GM11168 (cell line): Measurements from ENCODE around the gene NBPF1.
"Not testable (repeated sequence)": the region's sequence is repeated elsewhere in the genome, so short reads cannot be mapped to it uniquely, and the experiment has no call there.

Source experiments
- in situ Hi-C: fragments of 300-500 bp; cut with MboI; formaldehyde crosslinking; loops from one replicate; pipeline ENCODE4 v1.12.0; 2022; ENCODE audit warnings: low sequenced_read_pairs; ENCODE audit not compliant: unreplicated experiment

NBPF1 gene

DNA sequence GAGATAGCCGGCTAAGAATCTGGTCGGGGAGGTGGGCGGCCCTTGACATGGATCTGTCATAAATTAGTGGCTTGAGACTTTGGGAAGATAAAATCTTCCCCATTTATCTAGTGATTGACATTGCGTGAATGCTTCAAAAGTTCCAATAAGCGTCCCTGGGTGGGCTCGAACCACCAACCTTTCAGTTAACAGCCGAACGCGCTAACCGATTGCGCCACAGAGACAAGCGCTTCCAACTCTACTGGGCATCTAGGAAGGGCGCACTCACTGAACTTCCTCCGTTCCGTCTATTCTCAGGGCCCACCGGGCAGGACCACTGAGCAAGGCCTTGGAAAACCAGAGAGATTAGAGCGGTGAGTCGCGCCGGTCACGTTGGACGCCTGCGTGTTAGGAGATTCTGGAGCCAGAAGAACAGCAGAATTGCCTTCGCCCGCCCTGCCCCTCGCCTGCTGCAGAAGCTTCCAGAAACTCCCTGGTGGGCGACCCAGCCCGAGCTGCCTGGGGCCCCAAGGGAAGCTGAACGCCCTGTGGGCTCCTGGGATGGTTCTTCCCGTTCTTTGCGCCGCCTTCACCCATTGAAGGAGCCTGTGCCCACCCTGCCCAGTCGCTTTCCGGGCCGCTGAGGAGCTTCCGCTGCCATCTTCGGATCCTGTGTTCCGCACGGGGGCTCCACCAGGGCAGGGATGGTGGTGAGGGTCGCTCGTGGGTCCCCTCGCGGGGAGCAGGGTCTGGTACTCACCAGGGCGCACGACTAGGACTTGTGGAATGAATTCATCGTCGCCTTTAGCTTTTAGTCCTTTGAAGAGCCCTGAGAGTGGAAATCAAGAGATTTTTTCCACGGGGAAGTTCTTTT is 92.7 kb downstream of the NBPF1 start:
- in situ Hi-C loops: not testable (repeated sequence)

DNA sequence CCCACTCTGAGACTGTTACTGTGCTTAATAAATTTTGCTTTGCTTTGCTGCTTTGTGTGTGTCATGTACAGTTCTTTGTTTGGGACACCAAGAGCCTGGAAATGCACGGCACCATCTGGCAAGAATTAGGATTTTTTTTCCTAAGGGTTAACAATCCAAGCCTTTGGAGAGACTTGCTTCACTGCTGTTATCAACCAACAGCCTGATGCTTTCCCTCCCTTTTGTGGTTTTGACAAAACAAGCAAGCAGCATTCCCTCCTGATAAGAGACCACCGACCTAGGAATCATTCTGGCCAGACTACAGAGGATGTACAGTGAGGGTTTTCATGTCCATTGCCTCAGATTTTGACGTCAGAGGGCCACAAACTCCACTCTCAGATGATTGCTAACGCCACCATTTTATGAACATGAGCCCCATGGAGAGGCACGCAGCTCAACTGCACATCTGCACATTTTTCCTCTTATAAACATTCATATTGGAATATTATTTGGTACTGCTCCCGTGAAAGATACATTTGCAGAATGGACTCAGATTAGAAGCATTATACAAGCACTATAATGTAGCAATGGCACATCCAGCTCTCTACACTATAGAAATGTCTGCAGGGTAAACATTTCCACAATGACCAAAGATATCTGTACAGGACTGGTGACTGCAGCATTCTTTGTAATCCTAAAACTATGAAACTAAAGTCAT is 94.0 kb downstream of the NBPF1 start:
- in situ Hi-C loops: not testable (repeated sequence)

DNA sequence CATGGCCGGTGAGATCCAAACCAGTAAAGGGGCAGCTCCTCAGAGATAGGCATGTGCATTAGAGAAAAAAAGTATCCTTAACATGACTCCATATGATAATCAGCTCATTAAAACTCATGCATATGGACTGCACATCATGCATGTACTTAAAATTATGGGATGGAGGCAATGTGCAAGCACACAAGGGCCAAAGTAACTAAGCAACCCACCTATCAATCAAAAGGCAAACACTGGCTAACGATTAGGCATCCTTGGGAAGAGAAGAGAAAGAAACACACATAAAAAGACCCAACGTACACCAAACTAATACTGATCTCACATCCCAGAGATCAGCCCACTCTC is 94.5 kb downstream of the NBPF1 start:
- in situ Hi-C loops: not testable (repeated sequence)

DNA sequence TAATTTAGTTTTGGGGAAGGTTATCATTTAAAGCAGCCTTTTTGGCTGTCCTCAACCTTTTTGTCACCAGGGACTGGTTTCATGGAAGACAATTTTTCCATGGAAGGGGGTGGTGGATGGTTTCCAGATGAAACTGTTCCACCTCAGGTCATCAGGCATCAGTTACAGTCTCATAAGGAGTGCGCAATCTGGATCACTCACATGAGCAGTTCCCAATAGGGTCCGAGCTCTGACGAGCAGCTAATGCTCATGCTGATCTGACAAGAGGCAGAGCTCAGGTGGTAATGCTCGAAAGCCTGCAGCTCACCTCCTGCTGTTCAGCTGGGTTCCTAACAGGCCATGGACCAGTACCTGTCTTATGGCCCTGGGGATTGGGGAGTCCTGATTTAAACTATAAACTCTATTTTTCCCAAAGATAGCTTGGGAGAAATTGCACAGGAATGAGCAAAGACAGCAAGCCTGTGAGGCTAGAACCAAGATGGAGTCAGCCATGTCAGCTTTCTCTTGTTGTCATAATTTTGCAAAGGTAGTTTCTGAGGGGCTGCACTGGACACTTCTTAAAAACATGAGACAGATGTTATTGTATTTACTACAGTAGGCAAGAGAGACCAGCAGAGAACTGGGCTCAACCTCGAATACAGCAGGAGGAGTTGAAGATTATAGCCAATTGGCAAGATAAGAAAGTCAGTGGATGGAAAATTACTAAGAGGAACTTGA is 96.5 kb downstream of the NBPF1 start:
- in situ Hi-C loops: not testable (repeated sequence)

DNA sequence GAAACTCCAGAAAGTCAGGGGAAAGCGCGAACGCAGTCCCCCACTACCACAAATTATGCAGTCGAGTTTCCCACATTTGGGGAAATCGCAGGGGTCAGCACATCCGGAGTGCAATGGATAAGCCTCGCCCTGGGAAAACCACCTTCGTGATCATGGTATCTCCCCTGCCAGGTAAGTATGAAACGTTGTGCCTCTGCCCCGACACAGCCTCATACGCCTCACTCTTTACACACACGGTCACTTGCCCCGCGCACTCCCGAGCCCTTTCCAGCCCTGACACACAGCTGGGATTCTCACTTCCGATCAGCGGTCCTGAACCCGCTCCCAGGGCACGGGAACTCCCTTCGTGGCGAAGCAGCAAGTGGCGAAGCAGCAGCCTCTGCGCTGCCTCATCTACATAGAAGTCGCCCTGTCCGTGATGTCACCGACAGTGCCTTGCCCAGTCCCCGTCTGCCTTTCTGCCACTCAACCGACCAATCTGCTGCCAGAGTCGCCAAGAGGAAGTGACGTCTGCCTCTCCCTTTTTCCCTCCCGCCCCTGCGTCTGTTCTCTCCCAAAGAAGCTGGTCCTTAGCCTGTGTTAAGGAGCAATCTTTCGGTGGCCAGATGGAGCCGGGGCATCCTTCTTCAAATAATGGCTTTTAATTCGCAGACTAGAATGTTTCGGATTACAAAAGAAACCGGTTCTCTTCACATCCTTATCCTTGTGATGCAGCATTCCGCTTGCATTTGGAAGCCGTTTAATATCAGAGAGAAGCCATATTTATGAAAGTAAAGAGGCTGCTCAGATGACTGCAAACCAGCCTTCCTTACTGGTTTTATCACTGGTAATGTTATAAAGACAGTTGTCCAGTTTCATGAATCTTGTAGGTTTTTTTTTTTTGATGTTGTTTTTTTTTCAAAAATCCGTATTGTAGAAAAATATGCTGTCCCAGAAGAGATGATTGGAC is 99.0 kb downstream of the NBPF1 start, which contains the start of gene RNU1-1:
Gene RNU1-1 (minus strand): TSS at position 179 of the 949 bp plus-strand sequence.
- in situ Hi-C loops: not testable (repeated sequence)

DNA sequence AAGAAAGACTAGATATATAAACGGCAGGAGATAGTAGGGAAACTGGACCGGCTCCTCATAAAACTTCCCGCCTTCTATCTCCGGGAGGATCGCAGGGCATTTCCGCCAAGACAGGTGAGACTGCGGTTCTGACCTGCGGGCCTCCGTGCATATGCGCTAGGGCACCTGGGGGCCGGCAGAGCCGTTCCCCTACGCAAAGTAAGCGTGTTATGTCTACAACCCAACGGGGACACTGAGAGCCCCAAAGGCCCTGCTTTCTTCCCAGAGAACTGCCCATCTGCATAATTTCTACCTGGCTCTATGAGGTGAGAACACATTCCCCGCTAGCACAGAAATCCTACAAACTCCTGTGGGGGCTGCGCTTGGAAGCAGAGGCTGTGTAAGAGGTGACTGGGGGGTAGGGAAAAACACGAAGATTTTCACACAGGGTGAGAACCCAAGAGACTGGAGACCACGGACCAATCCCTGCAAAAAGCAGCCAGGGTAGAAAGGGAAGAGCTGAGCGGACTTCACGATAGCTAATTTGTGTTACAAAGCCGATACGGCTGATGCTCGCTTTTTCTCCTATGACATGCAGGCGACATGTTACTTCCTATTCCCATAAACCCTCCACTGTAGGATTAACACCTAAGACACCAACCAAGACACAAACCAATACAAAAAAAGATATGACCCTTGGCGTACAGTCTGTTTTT is 99.8 kb downstream of the NBPF1 start:
- in situ Hi-C loops: not testable (repeated sequence)

DNA sequence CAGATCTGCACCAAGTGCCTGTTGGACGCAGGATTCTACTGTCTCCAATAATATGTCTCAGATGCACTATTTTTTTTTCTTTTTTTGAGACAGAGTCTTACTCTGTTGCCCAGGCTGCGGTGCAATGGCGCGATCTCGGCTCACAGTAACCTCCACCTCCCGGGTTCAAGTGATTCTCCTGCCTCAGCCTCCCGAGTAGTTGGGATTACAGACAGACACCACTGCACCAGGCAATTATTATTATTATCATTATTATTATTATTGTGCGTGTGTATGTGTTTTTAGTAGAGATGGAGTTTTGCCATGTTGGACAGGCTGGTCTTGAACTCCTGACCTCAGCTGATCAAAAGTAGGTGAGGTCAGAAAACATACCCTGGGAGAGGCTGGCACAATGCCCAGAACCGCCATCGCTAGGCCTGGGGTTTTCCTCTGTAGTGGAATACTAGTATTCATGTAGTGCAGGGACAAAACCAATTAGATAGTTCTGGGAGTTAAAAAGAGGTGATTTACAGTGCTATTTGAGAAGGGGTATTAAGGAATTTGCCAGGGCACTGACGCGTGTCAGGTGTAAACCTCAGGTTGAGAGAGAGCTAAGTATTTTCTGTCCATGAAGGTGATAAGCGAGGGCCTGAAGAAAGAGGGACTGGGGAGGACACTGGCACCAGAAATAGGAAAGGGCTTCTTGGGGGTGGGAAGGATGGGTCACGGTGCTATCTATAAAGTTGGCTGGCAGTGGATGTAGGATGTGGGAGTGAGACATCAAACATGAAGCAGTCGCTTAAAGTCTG is 100.5 kb downstream of the NBPF1 start:
- in situ Hi-C loops: not testable (repeated sequence)
